Right kidney (tissue), 1 donor: ENCODE measurements around the gene IQSEC1.

Experiments used
- DNase-seq: peaks from one replicate; pipeline ENCODE4 v3.0.0-alpha.2; 2016

Gene IQSEC1

DNA sequence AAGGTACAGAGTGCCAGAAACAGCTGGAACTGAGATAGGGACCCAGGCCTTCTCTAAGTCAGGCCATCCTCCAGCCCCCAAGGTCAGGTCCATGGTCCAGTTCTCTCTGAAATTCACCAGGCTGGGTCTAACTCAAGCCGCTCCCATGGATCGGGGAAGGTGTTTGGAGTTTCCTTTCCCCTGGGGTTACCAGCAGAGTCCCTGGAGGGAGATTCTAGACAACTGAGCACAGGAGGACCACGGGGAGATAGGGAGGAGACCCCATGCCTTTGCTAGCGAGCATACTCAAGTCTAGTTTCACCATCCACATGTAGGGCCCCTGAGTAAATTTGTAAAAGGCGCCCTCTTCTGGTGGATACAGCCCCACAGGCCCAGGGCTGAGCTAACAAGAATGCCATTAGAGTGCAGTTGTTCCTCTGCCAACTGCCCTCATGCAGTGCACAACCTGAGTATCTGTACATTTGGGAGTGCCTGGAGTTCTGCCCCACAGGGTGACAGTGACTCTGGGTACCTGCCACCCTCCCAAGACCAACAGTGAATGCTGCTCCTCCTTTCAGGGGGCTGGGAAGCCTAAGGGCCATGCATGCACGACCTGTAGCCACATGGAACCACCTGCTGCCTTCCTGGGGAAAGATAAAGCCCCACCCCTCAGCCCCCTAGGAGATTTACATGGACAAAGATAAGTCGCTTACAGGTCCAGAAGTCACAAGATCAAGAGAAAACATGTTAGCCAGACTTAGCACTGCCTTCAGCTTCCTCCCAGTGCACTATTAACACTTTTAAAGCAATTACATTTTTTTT, 89.0 kb downstream of the IQSEC1 start:
- DNase-seq: peak; percentile 60

- no peak for DNase-seq
Observed at GRCh38 chr3:12983319-12983718, 89.9 kb downstream of the IQSEC1 start.

- DNase-seq: no peak
Observed at GRCh38 chr3:12982619-12983101, 90.6 kb downstream of the IQSEC1 start.

- DNase-seq: no peak
Observed at GRCh38 chr3:12981306-12982275, 91.6 kb downstream of the IQSEC1 start.

- DNase-seq: no peak
Observed at GRCh38 chr3:12980596-12981290, 92.5 kb downstream of the IQSEC1 start.

DNA sequence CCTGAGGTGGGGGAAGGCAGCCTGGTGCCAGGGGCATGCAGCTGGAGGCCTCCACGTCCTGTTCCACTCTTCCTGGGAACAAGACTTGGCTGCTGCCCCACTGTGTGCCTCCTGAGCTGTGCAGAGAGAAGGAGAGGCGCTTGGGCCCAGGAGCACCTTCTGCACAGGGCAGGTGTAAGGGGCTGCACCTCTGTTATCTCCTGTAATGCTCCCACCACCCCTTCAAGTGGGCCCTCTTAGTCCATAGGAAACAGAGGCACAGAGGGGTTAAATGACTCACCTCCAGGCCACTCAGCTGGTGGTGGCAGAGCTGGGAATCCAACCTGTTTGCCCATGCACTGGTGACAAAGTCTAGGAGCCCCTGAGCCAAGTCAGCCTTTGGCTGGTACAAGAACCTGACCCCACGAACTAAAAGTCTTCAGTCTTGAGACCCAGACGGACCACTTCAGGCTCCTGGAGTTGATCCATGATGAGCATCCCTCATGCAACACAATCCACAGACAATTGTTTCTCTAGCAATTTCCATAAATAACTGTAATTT, 93.2 kb downstream of the IQSEC1 start:
- no peak for DNase-seq

DNA sequence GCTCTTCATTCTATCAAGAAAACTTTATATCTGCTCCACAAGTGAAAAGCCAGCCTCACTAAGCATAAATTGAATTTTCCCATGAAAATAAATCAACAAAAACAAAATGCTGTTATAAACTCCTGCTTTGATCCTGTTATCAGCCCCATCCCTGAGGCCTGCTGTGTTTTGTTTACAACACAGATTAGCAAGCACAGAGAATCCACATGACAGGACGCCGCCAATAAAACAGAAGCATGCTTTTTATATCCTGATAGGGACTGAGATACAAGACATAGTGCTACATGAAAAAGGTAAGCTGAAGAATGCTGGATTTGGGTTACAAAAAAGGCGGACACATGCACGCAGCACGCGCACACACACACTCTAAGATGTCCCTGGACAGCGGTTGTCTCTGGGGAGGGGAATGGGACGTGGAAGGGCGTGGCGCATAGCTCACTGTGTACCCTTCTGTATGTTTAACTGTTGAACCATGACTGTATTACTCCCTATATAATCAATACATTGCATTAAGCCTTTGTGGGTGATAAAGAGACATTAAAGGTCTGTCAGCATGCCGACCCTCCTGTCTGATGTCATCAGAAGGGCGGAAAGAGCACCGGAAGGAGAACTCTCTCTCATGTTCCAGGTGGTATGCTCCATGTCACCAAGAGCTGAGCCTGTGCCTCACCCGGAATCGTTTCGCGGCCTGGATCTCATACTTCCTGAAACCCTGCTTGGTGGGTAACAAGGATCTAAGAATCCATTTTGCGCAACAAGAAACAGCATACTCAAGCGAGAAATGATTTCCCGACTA, 93.9 kb downstream of the IQSEC1 start:
- DNase-seq: no peak

DNA sequence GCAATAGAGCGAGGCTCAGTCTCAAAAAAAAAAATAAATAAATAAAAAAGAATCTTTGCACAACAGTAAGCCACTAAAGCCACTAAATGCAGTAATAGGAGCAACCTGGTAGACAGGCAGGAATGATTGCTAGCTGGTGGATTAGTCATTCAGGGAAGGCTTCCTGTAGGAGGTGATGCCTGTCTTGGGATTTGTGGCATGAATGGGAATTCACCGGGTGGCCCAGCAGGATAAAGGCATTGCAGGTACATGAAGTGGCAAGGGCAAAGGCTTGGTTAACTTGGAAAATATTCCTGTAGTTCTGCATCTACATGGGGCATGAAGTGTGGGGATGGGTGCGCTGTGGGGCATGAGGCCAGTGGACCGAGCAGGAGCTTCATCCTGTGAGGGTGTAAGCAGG, 94.5 kb downstream of the IQSEC1 start:
- DNase-seq: no peak

DNA sequence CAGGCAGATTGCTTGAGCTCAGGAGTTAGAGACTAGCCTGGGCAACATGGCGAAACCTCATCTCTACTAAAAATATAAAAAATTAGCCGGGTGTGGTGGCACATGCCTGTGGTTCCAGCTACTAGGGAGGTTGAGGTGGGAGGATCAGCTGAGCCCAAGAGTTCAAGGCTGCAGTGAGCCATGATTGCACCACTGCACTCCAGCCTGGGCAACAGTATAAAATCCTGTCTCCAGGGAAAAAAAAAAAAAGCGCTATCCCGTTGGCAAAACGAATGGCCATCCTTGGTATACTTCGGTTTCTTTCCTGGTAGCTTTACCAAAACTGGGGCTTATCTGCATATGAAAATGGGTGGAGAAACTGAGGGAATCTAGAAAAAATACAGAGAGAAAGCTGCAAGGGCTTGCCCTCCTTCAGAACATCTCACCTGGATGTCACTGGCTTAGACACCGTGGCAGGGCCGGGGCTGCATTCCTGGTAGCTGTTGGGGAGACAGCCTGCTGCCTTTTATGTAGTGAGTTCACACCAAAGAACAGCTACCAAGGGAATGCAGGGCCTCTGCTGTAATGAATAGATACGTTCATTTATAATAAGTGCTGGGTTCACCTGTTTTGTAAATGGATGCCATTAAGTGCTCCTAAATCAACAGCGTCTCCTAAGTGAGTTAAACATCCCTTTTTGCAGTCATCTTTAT, 96.0 kb downstream of the IQSEC1 start:
- DNase-seq: no peak

DNA sequence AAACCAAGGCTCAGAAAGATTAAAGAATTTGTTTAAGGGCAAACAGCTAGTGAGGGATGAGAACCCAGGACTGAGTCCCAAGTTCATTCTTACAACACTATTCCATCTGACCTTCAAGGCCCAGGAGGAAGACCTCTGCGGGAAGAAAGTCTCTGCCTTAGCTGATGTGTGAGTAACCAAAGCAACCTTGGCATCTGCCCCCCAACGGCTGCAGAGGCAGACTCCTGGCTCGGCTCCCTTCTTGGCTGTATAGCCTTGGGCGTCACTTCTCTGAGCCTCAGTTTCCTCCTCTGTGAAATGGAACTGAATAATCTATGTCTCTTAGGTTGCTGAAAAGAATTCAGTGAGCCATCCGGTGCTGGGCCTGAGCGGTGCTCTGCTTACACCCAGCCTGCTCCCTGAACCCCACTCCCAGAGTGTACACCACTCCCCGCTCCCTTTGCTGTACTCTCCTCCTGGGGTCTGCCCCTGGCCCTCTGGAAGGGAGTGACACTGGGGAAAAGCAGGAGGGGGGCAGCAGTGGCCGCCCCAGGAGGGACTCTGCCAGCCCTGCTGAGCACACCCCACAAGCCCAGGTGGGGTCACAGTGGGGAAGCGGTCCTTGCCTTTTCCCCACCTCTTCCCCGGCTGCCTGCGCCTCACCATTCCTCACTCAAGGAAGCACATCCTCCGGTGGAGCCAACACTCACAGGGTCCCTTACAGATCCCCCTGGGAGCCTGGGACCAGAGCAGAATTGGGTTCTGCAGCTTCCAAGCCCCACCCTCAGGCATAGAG, 97.3 kb downstream of the IQSEC1 start:
- no peak for DNase-seq

DNA sequence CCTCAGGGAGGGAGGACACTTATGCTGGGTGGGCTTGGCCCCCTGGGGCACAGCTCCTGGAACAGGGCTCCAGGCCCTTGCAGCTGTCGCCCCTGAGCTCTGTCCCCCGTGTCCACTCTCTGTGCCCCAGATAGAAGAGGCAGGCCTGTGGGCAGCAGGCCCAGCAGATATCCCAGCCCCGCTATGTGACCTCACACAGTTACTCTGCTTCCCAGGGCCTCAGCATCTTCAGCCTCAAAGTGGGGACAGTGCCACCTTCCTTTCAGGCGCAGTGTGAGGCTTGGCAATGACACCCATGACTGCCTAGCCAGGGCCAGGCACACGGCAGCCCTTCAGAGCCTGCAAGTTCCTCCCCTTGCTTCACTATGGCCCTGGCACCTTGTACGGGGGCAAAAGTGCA, 98.4 kb downstream of the IQSEC1 start:
- no peak for DNase-seq

- DNase-seq: no peak
Observed at GRCh38 chr3:12974334-12974733, 98.9 kb downstream of the IQSEC1 start.

GRCh38 chr3:12973827-12974226, 99.4 kb downstream of the IQSEC1 start:
- DNase-seq: no peak

GRCh38 chr3:12972781-12973702, 100.2 kb downstream of the IQSEC1 start:
- no peak for DNase-seq

GRCh38 chr3:12972043-12972442, 101.2 kb downstream of the IQSEC1 start:
- no peak for DNase-seq

DNA sequence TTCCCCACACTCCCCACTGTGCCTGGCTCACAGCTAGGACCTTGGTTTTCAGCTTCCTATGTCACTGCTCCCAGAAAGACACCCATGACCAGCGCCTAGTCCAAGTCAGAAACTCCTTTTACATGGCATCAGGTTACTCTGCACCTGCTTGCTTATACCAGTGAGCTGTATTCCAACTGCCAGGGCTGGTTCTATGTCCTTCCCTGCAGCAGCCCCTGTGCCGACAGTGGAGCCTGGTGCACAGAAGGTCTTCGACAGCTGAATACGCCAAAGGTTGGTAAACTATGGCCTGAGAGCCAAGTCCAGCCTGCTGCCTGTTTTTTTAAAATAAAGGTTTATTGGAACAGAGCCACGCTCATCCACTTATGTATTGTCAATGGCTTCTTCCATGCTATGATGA, 102.5 kb downstream of the IQSEC1 start:
- DNase-seq: no peak

GRCh38 chr3:12969486-12969885, 103.7 kb downstream of the IQSEC1 start:
- DNase-seq: no peak

- DNase-seq: no peak
Observed at GRCh38 chr3:12968541-12968940, 104.7 kb downstream of the IQSEC1 start.
